DMS79 treated with DMSO at 0.1 percent for 48 hours (cell line): ENCODE measurements around the gene ARL4C.

ENCODE experiments used
- DNase-seq: peaks from one replicate; lab custom pipeline; 2025; lab: John Stamatoyannopoulos, UW

ARL4C gene

DNA sequence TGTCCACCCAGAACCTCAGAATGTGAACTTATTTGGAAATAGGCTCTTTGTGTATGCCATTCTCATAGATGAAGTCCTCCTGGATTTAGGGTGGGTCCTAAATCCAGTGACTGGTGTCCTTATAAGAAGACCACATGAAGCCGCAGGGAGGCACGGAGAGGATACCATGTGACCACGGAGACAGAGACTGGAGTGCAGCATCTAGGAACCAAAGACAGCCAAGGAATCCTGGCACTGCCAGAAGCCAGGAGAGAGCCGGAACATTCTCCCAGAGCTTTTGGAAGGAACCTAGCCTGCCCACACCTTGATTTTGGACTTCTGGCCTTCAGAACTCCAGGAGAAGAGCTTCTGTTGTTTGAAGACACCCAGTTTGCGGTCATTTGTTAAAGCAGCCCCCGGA is 49.7 kb downstream of the ARL4C start:
- DNase-seq, result no peak

DNA sequence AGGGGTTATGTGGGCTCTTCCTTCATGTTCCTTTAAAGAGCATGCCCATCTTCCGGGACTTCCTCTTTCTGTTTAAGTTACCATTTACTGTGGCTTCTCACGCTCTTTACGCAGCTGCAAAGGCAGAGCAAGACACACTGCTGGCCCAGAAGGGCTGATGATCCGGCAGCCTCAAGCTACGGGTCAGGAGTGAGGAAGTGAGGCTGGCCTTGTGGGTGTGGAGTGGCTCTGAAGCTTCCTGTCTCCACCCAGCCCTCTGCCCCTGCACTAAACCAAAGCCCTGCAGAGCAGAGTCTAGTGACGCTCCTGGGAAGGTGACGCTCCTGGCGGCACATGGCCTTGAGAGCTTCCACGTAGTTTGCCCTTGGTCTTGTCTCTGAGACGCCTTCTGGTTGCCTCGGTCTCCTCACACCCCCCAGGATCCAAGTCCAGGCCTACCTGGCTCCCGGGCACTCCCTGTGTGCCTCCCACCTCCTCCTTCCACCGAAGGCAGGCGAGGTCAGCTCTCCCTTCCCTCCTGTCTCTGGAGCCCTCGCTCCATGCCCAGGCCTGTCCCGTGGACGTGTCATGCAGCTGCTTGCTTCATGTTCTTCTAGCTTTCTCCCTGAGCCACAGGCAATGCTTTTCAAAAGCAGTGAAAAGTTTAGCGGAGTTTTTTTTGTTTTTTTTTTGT is 50.3 kb downstream of the ARL4C start:
- DNase-seq, result no peak

DNA sequence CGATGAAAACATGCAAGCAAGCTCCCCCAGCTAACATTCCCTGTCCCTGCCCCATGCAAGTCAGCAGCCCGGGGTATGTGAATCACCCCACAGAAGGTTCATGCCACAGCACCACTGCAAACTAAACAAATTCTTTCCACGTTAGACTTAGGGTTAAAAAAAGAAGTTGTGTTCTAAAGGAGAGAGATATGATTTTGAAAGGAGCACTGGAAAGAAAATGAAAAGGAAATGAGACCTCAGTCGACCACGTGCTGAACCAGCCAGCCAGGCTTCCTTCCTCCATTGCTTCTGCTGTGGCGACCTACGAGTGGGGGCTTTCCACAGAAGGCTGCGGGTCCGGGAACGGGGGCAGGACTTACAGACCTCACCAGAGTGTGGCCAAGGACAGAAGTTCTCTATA is 52.0 kb downstream of the ARL4C start:
- no peak for DNase-seq

DNA sequence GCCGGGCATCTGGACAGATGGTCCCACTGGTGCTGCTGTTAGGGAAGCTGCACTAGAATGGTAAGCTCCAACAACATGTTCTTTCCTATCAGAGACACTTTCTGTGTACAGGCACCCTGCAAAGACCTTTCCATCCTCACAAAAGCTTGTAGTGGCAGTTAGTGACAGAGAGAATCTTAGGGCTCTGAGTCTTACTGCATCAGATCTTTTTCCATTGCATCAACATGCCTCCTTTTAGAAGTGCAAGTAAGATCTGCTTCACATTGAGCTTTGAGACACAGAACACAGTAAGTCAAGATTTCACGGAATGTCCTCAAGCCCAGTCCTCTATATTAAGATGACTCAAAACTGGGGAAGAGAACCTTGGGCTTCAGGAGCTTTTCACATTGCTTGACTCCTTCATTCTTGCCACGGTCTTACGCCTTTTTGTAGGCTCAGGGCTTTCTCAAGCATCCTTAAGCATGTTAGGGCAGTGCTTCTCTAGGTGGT is 52.6 kb downstream of the ARL4C start:
- peak; percentile 73 for DNase-seq
